GM19351 (cell line): Measurements from ENCODE around the gene LRRC9.
"Not testable (repeated sequence)": the region's sequence is repeated elsewhere in the genome, so short reads cannot be mapped to it uniquely, and the experiment has no call there.

Experiments used
- ATAC-seq: cut with Tn5 transposase; IDR thresholded peaks from one replicate; pipeline ENCODE4 v1.9.1; 2021; ENCODE audit warnings: mild to moderate bottlenecking, moderate library complexity; ENCODE audit not compliant: unreplicated experiment

The LRRC9 gene

GRCh38 chr14:59952141-59952540 is 32.2 kb downstream of the LRRC9 start:
- ATAC-seq, result not testable (repeated sequence)

GRCh38 chr14:59957890-59958289 is 37.9 kb downstream of the LRRC9 start:
- not testable (repeated sequence) for ATAC-seq

GRCh38 chr14:59959668-59960067 is 39.7 kb downstream of the LRRC9 start:
- ATAC-seq, result no peak

GRCh38 chr14:59961518-59962062 is 41.6 kb downstream of the LRRC9 start:
- peak; percentile 37 for ATAC-seq

GRCh38 chr14:59964251-59965007 is 44.5 kb downstream of the LRRC9 start:
- ATAC-seq, result peak; percentile 20

GRCh38 chr14:59969319-59969718 is 49.4 kb downstream of the LRRC9 start:
- no peak for ATAC-seq

- ATAC-seq, result no peak
Observed at GRCh38 chr14:59981564-59981963, 61.6 kb downstream of the LRRC9 start.

GRCh38 chr14:59983048-59983447 is 63.1 kb downstream of the LRRC9 start:
- no peak for ATAC-seq

GRCh38 chr14:59986556-59987059 is 66.7 kb downstream of the LRRC9 start:
- no peak for ATAC-seq

GRCh38 chr14:59997449-59997848 is 77.5 kb downstream of the LRRC9 start:
- ATAC-seq, result no peak

- ATAC-seq, result no peak
Observed at GRCh38 chr14:59997966-59998365, 78.0 kb downstream of the LRRC9 start.

- no peak for ATAC-seq
Observed at GRCh38 chr14:59998564-59998963, 78.6 kb downstream of the LRRC9 start.

GRCh38 chr14:60002819-60003492 is 83.0 kb downstream of the LRRC9 start:
- no peak for ATAC-seq

- ATAC-seq, result no peak
Observed at GRCh38 chr14:60003991-60004390, 84.0 kb downstream of the LRRC9 start.

- ATAC-seq, result no peak
Observed at GRCh38 chr14:60008042-60008441, 88.1 kb downstream of the LRRC9 start.

GRCh38 chr14:60010263-60010662 is 90.3 kb downstream of the LRRC9 start:
- ATAC-seq, result not testable (repeated sequence)

- no peak for ATAC-seq
Observed at GRCh38 chr14:60014402-60014801, 94.5 kb downstream of the LRRC9 start.

- no peak for ATAC-seq
Observed at GRCh38 chr14:60021619-60022018, 101.7 kb downstream of the LRRC9 start.

- no peak for ATAC-seq
Observed at GRCh38 chr14:60025571-60025970, 105.6 kb downstream of the LRRC9 start.

- ATAC-seq, result no peak
Observed at GRCh38 chr14:60035177-60035576, 115.2 kb downstream of the LRRC9 start.

- ATAC-seq, result not testable (repeated sequence)
Observed at GRCh38 chr14:60047976-60048375, 128.0 kb downstream of the LRRC9 start.

GRCh38 chr14:60051721-60052221 is 131.8 kb downstream of the LRRC9 start:
- ATAC-seq, result no peak
